Lower lobe of right lung (tissue), 2 donors: ENCODE results near the gene OR56B1. TPM values are rescaled to one million over a fixed set of nuclear protein-coding genes. Genes with fewer than 3 reads are reported as not detected.

Experiments used
- ATAC-seq, 2 donors: fragments of 200-7000 bp; cut with Tn5 transposase; one replicate each; pipeline ENCODE4 v1.9.1; 2020 to 2022; ENCODE audit warnings: mild to moderate bottlenecking in 2 of 2, moderate library complexity in 2 of 2
- DNase-seq: peaks from one replicate; pipeline ENCODE4 v3.0.0-alpha.2; 2020
- H3K27ac ChIP-seq: fragments of 200-600 bp; one replicate; pipeline ENCODE4 v1.8.0; 2022
- H3K27me3 ChIP-seq: fragments of 200-600 bp; one replicate; pipeline ENCODE4 v1.8.0; 2022; ENCODE audit warnings: low read depth
- H3K36me3 ChIP-seq: fragments of 200-600 bp; one replicate; pipeline ENCODE4 v1.8.0; 2022; ENCODE audit warnings: mild to moderate bottlenecking
- H3K4me1 ChIP-seq: fragments of 200-600 bp; one replicate; pipeline ENCODE4 v1.8.0; 2022
- H3K4me3 ChIP-seq: fragments of 200-600 bp; one replicate; pipeline ENCODE4 v1.8.0; 2022; ENCODE audit warnings: mild to moderate bottlenecking
- H3K9me3 ChIP-seq: fragments of 200-600 bp; one replicate; pipeline ENCODE4 v1.8.0; 2022
- CTCF ChIP-seq: fragments of 200-600 bp; IDR thresholded peaks from one replicate; pipeline ENCODE4 v1.8.0; 2022; ENCODE audit warnings: antibody characterized with exemption, mild to moderate bottlenecking
- intact Hi-C: fragments of 100-400 bp; cut with DNase I; formaldehyde crosslinking; loops from one replicate; pipeline ENCODE4 v1.11.0; 2022
- total RNA-seq: library from RNA; stranded (reverse); fragmentation: NEBNext Ultra II Directional; extraction: Animal tissue kit (Norgen Biotek cat#: 25700); gene quantifications from one replicate; pipeline ENCODE4 v1.2.1, GENCODE V29; 2021
- donor health status: DM: no; HTN: yes; CAD: no; lungs with severe emphysema.

OR56B1 gene
- total RNA-seq, 1 donor from 2014 or later = not detected

GRCh38 chr11:5691964-5692361, 44.3 kb upstream of the OR56B1 start:
- peaks cover 47% of the 10 kb centered on the region for H3K4me1 ChIP-seq
- H3K27ac ChIP-seq = peak overlapping the region; percentile 94
- H3K36me3 ChIP-seq = peaks cover 20% of the 10 kb centered on the region
- DNase-seq = no peak
- ATAC-seq = no peak
- H3K27me3 ChIP-seq = no peaks in the 10 kb centered on the region
- H3K4me3 ChIP-seq = peak overlapping the region; percentile 64
- H3K9me3 ChIP-seq = no peaks in the 10 kb centered on the region
- intact Hi-C loops = no loop called here
- TF ChIP-seq CTCF = no peak

- TF ChIP-seq CTCF = no peak
- H3K4me3 ChIP-seq = no peak overlapping the region
- DNase-seq = no peak
- peaks cover 45% of the 10 kb centered on the region for H3K36me3 ChIP-seq
- H3K9me3 ChIP-seq = no peaks in the 10 kb centered on the region
- H3K27me3 ChIP-seq = no peaks in the 10 kb centered on the region
- no peak overlapping the region for H3K27ac ChIP-seq
- intact Hi-C loops = no loop called here
- peaks cover 32% of the 10 kb centered on the region for H3K4me1 ChIP-seq
- ATAC-seq = no peak
These were observed 41.6 kb upstream of the OR56B1 start for GRCh38 chr11:5694642-5695041.

GRCh38 chr11:5695580-5695979, 40.7 kb upstream of the OR56B1 start:
- intact Hi-C loops = no loop called here
- DNase-seq (no peak), ATAC-seq (no peak)
- no peak for TF ChIP-seq CTCF
- Histone ChIP-seq H3K4me1 (peaks cover 32% of the 10 kb centered on the region), H3K27me3 (no peaks in the 10 kb centered on the region), H3K27ac (no peak overlapping the region), H3K4me3 (no peak overlapping the region), H3K9me3 (no peaks in the 10 kb centered on the region), H3K36me3 (peaks cover 54% of the 10 kb centered on the region)

- Histone ChIP-seq H3K27me3 (no peaks in the 10 kb centered on the region), H3K4me3 (no peak overlapping the region), H3K36me3 (peaks cover 60% of the 10 kb centered on the region), H3K9me3 (no peaks in the 10 kb centered on the region), H3K27ac (no peak overlapping the region), H3K4me1 (peaks cover 32% of the 10 kb centered on the region)
- DNase-seq (no peak), ATAC-seq (no peak)
- intact Hi-C loops = no loop called here
- no peak for TF ChIP-seq CTCF
These were observed 40.0 kb upstream of the OR56B1 start for GRCh38 chr11:5696210-5696609.

GRCh38 chr11:5698281-5698680, 38.0 kb upstream of the OR56B1 start:
- DNase-seq (no peak), ATAC-seq (no peak)
- no peaks in the 10 kb centered on the region for H3K9me3 ChIP-seq
- no peak overlapping the region for H3K27ac ChIP-seq
- peaks cover 76% of the 10 kb centered on the region for H3K36me3 ChIP-seq
- no peak for TF ChIP-seq CTCF
- no peak overlapping the region for H3K4me3 ChIP-seq
- intact Hi-C loops = no loop called here
- peaks cover 26% of the 10 kb centered on the region for H3K4me1 ChIP-seq
- no peaks in the 10 kb centered on the region for H3K27me3 ChIP-seq
